22Rv1 (cell line): ENCODE measurements around the gene LBHD2.

ENCODE experiments used
- H3K27ac ChIP-seq: fragments of 450-650 bp; 2 replicates; pipeline ENCODE4 v1.5.1; 2017
- ZFX ChIP-seq: fragments of 450-650 bp; IDR thresholded peaks from 2 replicates; pipeline ENCODE4 v1.6.1; 2017; ENCODE audit warnings: antibody characterized with exemption, borderline replicate concordance
- TF ChIP-seq, protein P1 (sequence below): fragments of 450-650 bp; IDR thresholded peaks from 2 replicates; pipeline ENCODE4 v1.5.1; 2017; ENCODE audit warnings: mild to moderate bottlenecking

The LBHD2 gene

DNA sequence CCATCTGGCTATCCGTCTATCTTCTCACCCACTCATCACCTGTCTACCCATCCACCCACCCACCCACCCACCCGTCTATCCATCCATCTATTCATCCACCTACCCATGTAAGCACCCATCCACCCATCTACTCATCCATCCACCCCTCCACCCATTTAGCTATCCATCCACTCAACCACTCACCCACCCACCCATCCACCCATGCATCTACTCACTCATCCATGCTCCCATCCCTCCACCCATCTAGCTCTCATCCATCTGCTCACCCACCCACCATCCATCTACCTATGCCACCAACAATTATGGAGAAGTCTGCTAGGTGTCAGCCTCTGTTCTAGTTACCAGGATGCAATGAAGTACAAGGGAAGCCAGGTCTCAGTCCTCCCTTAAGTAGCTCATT, 50.4 kb downstream of the LBHD2 start:
- no peak for TF ChIP-seq ZFX
- TF ChIP-seq, protein P1, sequence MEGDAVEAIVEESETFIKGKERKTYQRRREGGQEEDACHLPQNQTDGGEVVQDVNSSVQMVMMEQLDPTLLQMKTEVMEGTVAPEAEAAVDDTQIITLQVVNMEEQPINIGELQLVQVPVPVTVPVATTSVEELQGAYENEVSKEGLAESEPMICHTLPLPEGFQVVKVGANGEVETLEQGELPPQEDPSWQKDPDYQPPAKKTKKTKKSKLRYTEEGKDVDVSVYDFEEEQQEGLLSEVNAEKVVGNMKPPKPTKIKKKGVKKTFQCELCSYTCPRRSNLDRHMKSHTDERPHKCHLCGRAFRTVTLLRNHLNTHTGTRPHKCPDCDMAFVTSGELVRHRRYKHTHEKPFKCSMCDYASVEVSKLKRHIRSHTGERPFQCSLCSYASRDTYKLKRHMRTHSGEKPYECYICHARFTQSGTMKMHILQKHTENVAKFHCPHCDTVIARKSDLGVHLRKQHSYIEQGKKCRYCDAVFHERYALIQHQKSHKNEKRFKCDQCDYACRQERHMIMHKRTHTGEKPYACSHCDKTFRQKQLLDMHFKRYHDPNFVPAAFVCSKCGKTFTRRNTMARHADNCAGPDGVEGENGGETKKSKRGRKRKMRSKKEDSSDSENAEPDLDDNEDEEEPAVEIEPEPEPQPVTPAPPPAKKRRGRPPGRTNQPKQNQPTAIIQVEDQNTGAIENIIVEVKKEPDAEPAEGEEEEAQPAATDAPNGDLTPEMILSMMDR: no peak
- H3K27ac ChIP-seq: no peak overlapping the region

DNA sequence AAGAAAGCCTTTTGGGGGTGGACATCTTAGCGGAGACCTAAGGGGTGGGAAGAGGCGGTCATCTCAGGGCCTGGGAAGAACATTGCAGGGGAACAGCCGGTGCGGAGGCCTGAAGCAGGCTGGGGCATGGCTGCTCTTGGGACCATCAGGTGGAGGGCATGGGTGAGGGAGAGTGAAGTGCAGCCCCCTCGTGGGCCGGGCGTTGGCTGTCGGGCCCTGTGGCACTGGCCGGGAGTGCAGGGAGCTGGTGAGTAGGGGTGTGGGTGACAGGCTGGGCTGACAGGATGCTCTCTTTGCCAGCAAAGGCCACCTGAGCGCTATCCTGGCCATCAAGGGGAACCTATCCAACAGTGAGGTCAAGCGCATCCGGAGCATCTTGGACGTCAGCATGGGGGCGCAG, 50.9 kb downstream of the LBHD2 start:
- no peak overlapping the region for H3K27ac ChIP-seq
- TF ChIP-seq, protein P1: no peak
- TF ChIP-seq ZFX: no peak

DNA sequence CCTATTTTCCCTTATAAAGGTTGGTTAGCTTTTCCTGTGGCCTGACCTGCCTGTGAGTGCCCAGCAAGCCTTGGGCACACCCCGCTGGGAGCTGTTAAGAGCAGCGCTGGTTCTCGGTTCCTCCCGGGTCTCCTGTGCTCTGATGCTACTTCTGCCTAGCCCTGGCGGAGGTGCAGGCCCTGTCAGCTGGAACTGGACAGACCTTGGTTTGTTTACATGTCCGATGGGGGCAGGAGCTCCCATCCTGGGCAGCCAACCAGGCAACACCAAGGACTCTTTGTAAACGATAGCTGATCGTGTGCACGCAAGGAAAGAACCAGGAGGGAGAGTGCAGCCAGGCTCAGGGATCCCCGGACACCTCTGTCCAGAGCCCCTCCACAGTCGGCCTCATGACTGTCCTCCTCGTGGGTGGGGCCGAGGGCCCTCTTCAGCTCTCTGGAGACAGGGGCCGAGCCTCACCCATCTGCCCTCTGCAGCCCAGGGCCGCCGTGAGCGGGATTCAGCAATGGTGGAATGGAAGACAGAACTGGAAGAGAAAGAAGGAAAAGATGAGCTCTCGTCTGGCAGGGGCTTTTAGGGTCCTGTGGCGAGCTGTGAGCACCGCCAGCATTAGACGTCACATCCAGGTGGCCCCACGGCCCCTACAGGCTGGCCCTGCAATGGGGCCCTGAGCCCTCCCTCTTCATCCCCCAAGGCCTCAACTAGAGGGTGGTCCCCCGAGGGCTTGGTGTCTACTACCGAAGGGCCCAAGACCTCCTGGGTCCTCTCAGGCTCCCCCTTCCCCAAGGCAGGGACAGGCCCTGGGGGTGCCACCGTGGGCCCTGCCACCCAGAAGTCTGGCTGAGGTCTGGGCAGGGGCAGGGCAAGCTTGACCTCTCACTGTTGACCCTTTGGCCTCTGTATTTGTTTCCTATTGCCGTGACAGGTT, 51.6 kb downstream of the LBHD2 start:
- no peak overlapping the region for H3K27ac ChIP-seq
- no peak for TF ChIP-seq ZFX
- TF ChIP-seq, protein P1: no peak

DNA sequence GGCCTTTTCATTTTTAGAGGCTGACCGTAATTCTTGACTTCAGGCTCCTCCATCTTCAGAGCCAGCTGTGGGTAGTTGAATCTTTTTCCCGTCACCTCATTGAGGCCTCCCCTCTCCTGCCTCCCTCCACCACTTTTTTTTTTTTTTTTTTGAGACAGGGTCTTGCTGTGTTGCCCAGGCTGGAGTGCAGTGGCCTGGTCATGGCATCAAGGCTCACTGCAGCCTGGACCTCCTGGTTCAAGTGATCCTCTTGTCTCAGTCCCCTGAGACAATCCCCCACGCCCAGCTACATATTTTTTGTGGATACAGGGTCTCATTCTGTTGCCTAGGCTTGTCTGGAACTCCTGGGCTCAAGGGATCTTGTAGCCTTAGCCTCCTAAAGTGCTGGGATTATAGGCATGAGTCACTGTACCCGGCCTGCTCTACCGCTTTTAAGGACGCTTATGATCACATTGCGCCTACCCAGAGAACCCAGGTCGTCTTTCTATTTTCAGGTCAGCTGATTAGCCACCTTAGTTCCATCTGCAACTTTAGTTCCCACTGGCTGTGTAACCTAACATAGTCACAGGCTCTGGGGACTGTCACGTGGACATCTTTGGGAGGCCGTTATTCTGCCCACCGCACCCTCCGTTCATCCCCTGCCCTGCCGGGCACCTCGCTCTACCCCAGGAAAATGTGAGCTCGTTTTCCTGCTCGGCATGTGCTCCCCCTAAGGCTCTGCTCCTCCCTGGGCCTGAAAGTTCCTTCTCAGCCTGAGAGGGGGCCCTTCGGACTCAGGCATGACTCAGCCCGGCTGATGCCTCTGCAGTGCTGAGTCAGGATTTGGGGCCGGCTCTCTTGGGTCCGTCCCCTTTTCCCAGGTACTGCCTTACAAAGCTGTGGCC, 52.6 kb downstream of the LBHD2 start:
- H3K27ac ChIP-seq: no peak overlapping the region
- no peak for TF ChIP-seq ZFX
- TF ChIP-seq, protein P1: no peak

DNA sequence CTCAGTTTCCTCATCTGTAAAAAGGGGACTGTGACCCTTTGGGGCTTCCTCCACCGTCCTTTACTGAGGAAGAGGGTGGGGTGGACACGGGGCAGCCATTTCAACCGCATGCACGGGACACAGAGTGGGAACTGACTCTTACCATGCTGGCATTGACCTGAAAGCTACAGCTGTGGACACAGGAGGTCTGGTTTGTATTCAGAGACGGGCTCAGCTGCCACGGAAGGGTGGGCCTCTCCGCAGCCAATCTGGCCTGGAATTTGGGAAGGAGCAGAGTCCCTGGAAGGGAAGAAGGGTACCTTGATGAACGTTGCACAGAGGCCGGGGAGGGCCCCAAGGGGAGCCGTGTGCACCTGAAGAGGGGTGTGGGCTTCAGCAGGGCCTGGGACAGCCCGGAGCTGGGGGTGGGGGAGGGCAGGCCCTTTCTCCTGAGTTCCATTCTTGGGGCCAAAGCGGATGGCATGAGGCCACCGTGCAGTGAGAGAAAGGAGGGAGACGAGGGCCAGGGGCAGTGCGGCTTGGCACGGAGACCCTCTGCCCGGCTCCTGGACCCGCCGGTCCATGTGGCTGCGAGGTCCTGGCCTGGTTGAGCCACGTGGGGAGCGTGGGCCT, 53.8 kb downstream of the LBHD2 start:
- TF ChIP-seq, protein P1: no peak
- TF ChIP-seq ZFX: no peak
- no peak overlapping the region for H3K27ac ChIP-seq

DNA sequence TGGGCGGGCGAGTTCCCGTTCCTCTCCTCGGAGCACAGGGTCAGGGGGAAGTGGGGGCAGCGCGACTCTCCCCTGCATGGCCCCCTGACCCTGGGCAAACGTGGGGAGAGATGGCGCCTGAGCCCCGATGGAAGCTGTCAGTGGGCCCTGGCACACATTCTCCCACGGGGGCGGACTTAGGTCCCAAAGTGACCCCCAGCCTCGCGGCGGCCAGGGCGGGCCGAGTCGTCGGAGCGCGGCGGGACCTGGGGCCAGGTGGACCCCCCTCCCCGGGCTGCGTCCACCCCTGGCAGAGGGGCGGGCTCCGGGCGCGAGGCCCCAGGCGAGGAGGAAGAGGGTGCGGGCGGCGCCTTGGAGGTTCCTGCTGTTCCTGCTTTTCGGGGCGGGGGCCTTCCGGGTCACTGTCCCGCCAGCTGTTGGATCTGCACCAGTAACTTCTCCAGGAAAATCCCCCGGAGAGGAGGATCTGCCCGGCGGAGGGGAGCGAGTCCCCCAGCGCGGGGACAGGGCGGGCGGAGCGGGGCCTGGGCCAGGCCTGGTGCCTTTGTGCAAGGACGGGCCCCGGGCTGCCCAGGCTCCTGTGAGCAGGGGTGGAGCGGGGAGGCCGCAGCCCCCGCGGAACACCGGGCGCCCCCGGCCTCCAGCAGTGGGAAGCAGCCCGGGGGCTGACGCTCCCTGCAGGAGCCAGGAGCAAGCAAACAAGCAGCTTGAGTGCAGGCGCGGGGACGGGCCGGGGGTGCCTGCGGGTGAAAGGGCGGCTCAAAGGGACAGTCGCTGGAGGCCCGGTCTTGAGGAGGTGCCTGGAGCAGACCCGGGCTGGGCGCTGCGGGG, 54.5 kb downstream of the LBHD2 start:
- no peak overlapping the region for H3K27ac ChIP-seq

More for the DNA sequence above, 54.5 kb downstream of the LBHD2 start:
- TF ChIP-seq ZFX: no peak
- TF ChIP-seq, protein P1: no peak
